HG02623 (cell line): Measurements from ENCODE around the gene ZNF48.

Experiments
- ATAC-seq: cut with Tn5 transposase; IDR thresholded peaks from one replicate; pipeline ENCODE4 v1.9.1; 2021; ENCODE audit warnings: moderate library complexity; ENCODE audit not compliant: unreplicated experiment

ZNF48 gene

DNA sequence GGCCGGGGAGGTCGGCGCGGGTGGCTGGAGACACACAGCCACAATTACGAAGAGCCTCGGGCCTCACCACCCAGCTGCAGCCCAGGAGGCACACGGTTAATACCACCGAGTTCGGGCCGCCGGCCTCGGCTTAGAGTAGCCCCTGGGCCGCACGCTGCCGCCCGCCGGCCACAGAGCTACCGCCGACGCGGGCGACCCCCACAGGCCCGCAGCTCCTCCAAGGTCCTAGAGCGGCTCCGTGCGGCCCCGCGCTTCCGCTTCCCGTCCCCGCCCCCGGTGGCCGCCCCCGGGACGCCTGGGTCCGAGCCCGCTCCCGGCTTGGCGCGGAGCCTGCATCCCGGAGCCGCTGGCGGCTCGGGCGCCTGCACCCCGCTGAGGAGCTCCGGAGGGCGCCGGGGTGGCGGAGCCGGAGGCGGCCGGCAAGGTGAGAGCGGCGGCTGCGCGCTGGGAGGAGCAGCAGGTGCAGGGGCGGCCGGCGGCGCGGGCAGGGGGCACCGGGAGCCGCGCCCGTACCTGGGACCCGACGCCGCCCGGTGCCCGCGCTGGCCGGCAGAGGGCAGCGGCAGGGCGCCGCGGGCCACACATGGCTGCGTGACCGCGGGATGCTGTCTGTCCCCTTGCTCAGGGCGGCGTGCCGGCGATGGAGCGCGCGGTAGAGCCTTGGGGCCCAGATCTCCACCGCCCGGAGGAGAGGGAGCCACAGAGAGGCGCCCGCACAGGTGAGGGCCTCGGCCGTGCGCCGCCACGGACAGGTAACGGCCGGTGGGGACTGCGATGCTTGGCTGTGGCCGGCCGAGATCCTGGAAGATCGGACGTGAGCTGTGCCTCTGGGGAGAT lies at the start of gene ZNF48:
TSS of gene ZNF48 (plus strand) at position 266 of the 837 bp plus-strand sequence. CDS start at position 641, 375 bp downstream.
- peak; percentile 74 for ATAC-seq

DNA sequence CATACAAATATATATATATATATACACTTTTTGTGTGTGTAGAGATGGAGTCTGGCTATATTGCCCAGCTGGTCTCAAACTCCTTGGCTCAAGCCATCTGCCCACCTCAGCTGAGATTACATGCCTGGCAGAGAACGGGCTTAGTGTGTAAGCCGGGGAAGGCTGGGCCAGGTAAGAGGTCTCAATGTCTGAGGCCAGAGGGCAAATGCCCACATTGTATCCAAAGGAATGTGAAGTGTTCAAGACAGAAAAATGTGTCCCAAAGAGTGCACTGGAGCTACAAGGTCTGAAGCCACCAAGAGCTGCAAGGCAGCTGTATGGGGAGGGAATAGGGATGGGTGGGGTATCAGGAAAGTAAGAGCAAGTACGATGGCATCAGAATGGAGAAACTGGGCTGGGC lies 48.9 kb upstream of the ZNF48 start:
- ATAC-seq: no peak

DNA sequence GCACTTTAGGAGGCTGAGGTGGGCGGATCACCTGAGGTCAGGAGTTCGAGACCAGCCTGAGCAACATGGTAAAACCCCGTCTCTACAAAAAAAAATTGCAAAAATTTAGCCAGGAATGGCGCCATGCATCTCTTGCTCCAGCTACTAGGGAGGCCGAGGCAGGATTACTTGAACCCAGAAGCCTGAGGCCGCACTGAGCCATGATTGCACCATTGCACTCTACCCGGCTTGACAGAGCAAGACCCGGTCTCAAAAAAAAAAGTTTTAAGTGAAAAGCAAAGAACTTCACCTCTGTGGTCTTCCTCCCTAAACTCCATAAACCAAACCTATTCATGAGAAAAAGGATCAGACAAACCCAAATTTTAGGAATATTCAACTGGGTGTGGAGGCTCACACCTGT lies 47.1 kb upstream of the ZNF48 start:
- no peak for ATAC-seq

DNA sequence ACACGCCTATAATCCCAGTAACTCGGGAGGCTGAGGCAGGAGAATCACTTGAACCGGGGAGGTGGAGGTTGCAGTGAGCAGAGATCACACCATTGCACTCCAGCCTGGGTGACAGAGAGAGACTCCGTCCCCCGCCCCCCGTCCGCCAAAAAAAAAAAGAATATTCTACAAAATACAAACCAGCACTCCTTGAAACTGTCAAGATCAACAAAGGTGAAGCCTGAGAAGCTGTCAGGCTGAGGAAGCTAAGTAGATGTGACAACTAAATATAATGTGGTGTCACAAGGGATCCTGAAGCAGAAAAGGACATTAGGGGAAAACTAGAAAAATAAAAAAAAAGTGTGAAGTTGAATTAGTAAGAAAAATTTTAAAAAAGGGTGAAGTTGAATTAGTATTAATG lies 46.3 kb upstream of the ZNF48 start:
- no peak for ATAC-seq

DNA sequence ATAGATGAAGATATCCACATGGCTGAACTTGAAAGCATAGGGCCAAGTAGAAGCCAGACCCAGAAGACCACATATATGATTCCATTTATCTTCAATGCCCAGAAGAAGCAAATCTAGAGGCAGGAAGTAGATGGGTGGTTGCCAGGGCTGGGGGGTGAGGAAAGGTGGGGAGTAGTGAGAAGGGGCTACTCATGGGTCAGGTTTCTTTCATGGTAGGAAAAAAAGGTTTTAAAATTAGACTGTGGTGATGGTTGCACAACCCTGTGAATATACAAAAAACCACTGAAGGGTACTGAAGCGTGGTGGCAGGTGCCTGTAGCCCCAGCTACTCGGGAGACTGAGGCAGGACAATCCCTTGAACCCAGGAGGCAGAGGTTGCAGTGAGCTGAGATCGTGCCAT lies 45.5 kb upstream of the ZNF48 start:
- no peak for ATAC-seq

DNA sequence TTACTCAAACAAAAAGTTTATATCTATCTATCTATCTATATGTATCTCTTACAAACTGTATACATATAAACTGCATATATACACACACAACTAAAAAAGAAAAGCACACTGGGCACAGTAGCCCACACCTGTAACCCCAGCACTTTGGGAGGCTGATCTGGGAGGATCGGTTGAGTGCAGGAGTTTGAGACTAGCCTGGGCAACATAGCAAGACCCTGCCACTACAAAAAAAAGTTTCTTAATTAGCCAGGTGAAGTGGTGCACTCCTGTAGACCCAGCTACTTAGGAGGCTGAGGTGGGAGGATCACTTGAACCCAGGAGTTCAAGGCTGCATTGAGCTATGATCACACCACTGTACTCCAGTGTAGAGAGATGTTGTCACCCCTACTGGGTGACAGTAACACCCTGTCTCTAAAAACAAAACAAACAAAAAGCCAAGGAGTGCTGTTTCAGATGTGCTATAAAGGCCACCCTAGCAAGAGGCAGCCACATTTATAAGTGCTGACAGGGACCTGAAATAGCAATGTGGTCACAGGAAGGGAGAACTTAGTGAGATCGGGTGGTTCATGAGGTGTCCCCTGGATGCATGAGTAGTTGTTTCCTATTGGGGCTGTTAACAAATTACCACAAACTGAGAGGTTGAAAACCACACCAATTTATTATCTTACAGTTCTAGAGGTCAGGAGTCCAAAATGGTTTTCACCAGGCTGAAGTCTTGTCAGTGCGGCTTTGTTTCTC lies 44.9 kb upstream of the ZNF48 start:
- ATAC-seq: peak; percentile 33

DNA sequence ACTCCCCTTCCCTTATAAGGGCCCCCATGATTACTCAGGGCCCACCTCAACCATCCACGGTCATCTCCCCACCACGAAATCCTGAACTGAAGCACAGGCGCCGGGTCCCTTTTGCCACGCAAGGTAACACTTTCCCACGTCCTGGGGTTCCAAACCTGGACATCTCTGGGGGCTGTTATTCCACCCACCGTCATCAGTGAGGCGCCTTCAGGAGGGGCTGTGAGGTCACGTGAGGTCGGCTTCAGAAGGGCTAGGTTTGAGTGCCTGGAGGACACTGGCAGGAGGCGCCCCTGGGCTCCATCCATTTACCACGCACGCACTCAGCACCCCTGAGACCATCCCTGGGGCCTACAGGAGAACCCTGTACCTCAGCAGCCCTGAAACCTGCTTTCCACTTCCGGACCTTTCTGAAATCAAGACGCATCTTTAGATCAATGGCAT lies 44.2 kb upstream of the ZNF48 start:
- no peak for ATAC-seq

DNA sequence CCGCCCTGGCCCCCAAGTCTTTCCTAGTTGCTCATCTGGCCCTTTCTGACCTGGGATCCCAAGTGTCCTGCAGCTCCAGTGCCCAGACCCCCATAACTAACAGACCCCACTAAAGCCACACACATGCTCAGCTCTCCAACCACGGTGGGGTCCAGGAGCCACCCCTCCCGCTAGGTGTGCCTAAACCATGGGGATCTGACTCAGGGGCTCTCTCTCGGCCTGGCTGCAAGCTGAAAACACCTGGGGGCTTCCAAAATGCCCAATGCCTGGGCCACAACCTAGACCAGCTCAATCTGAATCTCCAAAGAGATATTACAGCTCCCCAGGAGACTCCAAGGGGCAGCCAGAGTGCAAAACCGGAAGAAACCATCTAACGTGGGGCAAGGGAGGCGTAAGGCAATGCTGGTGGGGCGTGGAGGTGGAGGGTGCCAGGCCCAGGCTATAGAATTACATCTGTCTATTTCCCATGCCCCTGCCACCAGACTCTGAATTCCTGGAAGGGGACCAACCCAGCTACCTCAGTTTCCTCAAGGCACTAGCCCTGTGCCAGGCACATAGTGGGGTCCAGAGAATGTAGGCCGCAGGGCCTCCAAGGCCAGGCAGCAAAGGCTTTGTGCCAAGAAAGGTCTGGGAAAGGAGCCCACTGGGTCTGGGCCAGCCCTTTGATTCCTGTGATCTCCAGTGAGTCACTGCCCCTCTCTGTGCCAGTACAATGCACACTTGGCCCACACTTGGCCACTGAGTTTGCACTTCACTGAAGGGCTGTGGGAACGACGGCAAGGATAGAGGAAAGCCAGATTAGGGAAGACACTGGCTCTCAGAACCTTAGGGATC lies 43.4 kb upstream of the ZNF48 start:
- ATAC-seq: no peak

DNA sequence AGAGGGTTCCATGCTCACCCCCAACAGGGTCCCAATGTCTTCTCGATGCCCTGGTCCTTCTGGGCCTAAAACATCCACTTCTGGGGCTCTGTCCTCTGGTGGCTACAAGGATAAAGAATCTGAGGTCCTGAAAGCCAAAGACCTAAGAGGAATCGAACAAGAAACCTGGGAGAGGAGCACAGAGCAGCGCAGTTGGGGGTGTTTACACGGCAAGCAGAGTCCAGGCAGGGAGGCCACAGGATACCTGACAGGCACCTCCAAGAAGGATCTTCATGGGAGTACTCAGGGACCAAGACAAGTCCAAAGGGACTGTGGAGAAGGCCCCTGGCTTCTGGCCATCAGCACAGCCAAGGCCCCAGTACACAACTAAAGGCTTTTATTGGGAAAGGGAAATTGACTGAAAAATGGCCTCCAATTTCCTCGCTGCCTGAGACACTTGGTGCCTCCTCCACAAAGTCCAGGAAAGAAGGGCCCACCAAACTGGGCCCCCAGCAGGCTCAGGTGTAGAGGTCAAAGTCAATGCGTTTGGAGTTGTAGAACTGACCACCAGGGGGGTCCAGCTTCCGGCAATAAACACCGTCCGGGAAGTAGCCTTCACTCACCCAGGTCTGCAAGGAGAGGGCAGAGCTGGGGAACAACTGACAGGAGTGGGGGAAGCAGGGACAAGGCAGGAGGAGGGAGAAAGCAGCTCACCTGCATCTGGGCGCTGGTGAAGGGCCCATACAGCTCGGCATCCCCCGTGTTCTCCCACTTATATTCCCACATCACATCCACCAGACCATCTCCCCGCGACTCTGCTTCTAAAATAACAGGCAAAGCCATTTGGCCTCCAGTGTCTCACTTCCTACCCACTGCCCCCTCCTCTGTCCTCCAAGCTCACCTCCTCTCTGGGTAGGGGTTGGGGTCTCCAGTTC lies 42.5 kb upstream of the ZNF48 start:
- ATAC-seq: no peak

DNA sequence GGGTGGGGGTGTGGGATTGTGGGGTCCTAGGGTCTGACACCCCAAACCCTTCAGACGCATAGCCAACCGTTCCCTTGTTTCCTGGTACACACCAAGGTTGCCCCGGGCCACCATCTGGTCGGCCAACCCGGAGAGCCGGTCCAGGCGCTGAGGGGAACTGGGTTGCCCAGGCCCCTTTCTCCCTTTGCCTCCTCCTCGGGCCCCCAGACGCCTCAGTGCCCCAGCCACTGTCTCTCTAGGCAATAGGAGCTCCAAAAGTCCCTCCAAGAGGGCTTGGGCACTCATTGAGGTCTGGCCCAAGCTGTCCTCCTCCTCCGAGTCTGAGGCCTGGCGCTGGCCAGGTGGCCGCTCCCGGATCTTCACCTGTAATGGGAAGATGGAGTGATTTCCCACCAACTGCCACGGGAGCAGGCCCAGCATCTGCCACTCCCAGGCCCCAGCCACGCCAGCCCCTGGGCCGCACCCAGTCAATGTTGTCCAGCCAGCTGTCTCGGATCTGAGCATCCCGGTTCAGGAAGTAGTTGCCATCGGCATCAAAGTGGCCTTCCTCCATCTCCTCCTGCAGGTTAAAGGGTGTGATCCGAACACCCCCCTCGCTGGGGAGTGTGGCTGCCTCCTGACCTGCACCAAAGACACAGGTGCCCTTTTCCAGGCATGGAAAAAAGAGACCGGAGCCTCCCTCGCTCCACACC lies 41.6 kb upstream of the ZNF48 start:
- ATAC-seq: no peak

DNA sequence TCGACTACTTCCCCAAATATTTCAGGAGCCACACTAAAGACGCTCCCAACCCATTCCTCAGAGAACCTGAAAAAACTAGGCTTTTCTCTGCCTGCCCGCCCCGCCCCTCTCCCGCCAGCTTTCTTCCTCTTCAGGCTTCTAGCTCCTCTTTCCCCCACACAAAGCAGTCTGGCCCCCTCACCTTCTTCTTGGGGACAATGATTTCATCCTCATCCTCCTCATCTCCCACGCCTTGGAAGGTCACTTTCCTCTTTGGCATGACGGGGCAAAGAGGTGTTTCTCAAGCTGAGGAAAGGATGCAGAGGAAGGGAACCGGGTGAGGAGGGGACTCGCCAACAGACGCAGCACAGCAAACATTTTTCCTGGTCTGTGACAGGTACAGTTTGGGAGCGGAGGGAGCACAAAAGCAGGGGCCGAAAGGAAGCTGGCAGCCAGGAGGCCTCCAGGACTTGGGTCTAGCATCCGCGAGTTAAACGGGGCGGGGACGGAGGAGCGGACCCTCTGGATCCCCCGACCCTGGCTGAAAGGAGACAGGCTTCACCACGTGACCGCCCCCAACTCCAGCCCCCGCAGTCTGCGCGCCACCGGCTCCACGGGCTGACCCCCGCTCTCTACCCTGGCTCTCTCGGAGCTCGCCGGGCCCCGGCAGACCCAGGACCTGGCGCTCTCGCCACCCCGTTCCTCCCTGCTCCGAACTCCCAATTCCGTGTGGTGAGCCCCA lies 40.6 kb upstream of the ZNF48 start:
- ATAC-seq: no peak

DNA sequence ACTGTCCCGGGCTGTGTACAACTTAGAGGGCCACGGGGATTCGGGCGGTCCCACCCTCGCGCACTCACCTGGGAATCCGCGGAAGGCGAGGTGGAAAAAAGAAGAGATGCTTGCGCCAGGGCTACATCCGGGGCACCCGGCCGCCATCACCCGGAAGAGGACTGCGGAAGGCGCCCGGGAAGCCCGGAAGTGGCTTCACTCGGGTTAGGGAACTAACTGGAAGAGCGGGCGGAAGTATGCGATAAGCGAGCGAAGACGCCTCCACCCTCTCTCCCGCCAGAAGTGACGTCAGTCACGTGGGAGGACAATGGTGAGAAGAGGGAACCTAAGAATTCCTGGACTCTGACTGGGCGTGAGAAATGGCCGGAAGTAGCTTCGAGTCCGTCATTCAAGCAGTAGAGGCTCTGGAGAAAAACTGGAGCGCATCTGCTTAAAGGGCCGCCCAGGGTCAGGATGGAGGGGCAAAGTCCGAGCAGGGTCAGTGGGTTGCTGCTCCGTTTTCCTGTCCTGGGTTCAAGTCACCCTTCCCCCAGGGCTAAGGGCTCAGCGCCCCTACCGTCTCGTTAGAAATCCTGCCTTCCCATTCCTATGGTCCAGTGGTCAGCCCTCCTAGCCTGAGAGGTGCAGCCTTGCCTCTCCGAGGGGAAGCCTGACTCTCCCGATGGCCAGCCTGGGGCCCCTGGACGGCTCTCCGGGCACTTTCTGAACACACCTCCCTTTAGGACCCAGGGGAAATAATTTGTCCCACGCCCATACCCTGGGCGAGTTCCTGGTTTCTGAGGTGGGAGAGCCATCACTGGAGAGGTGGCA lies 39.9 kb upstream of the ZNF48 start, which contains the start of gene CD2BP2:
TSS of gene CD2BP2 (minus strand) at position 165 of the 810 bp plus-strand sequence. CDS start 627 bp downstream, outside the sequence.
- peak; percentile 70 for ATAC-seq

DNA sequence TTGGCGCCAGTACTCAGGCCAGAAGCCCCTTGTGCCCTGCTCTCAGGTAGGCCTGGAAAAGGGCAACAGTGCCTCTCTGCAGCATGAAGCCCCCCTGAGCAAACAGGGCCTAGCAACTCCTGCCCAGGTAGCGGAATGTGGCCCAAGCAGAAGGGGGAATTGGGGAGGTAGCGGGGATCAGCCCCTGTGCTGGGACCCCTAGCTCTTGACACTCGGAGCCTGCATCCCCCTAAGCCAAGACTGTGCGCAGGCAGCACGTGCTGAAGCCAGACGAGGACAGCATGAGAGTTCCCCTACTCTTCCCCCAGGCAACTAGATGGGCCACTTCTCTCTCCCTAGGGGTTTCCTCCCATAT lies 39.3 kb upstream of the ZNF48 start:
- no peak for ATAC-seq

DNA sequence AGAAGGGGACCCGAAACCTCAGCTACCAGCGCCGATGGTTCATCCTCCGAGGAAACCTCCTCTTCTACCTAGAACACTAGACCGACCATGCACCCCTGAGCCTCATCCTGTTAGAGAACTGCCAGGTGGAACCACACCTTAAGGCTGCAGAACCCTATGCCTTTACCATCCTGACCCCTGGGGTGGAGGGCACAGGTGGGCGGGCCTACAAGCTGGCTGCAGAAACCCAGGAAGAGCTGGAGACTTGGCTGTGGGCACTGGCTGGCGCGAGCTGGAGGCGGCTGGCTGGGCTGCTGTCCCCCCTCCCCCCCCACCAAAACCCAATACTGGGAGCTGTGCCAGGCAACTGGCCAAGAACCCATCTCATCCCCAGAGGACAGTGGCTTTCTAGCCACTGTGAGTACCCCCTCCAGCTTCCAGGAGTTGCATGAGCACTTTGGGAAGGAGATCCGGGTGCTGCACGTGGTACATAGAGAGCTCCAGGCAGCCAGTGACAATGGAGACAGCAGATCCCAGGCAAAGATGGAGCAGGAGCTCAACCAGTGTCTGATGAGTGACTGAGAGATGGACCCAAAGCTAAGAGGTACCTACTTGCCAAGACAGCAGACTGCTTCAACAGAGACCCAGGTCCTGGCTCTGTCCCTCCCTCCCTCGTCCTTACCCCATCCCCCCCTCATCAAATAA lies 38.7 kb upstream of the ZNF48 start:
- ATAC-seq: no peak

DNA sequence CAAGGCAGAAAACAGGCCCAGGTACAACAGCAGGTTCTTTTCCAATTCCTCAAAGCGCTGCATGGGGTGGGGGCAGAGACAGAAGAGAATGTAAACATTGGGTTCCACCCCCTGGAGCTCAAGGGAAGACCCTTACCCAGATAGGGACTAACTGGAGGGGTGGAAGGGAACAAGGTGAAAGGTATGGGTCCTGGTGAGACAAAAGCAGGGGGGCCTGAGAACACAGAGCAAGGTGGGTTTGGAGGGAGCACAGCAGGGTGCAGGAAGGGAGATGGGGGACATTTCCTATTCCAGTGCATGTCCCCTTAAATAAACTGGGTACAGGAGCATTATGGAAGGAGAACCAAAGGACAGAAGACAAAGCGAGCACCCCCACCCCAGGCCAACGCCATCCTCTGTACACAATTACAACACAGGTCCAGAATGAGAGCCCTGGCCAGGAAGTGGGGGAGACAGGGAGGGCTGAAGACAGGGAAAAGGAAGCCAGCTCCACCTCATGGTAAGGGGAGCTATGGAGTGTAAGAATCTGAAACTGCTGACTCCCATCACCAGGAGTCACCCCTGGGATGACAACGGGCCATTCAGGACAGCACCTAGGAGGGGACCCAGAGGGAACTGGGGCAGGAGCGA lies 38.0 kb upstream of the ZNF48 start:
- ATAC-seq: no peak

DNA sequence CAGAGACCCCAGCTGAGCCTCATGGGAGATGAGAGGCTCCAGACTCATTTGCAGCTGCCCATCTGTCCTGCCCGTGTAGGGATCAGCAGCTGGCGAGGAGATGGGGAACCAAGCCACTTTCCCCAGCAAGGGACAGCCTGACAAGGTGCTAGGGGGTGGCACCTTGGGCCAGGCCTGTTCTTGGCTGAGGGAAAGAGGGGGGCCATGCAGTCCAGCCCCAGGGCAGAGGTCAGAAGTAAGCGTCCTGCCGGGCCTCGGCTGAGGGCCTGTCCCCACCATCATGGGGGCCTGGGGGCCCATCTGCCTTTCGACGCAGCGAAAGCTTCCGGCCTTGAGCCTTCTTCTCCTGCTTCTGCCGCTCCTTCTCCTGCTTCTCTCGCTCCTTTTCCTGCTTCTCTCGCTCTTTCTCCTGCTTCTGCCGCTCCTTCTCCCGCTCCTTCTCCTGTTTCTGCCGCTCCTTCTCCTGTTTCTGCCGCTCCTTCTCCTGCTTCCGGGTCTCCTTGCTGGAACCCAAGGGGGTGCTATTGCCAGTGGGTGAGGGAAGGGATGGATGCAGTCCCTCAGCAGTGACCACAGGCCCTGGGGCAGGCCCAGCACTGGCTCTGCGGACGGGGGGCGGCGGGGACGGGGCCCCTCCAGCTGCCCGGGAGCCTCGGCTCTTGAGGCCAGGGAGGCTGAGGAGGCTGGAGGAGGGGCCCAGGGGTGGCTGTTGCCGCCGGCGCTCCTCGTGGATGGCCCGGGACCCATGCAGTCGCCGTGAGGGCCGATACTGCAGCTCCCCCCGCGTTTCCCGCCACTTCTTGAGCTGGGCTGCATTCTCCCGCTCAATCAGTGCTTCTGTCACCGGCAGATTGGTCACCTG lies 37.3 kb upstream of the ZNF48 start:
- no peak for ATAC-seq
